Small intestine (tissue), 7 donors: ENCODE results near the gene UCK2. TPM values are rescaled to one million over a fixed set of nuclear protein-coding genes. Genes with fewer than 3 reads are reported as not detected.

ENCODE experiments used
- DNase-seq, 2 donors: peaks; one replicate each; pipeline versions ENCODE4 v3.0.0 to v3.0.0-alpha.2; 2013
- FAIRE-seq: peaks from 2 replicates; lab custom pipeline; 2012; peaks lifted over from hg19 to GRCh38; lab: Jason Lieb, UNC
- H3K27ac ChIP-seq, 3 donors: one replicate each; pipeline ENCODE4 v1.5.1; 2013; ENCODE audit warnings: low read length in 2 of 3, mild to moderate bottlenecking in 2 of 3, control low read depth in 1 of 3, inconsistent platforms in 1 of 3, low read depth in 1 of 3, moderate library complexity in 1 of 3
- H3K27me3 ChIP-seq, 3 donors: one replicate each; pipeline ENCODE4 v1.6.1; 2013; ENCODE audit warnings: low read length in 3 of 3, inconsistent platforms in 1 of 3; ENCODE audit not compliant: control insufficient read depth in 3 of 3, insufficient read depth in 3 of 3
- H3K36me3 ChIP-seq, 3 donors: one replicate each; pipeline ENCODE4 v1.6.1; 2013; ENCODE audit warnings: low read length in 3 of 3, inconsistent platforms in 1 of 3, low read depth in 1 of 3, mild to moderate bottlenecking in 1 of 3, moderate library complexity in 1 of 3; ENCODE audit not compliant: control insufficient read depth in 3 of 3, insufficient read depth in 2 of 3
- H3K4me1 ChIP-seq, 3 donors: one replicate each; pipeline ENCODE4 v1.6.1; 2013; ENCODE audit warnings: low read length in 2 of 3, inconsistent platforms in 1 of 3, low read depth in 1 of 3, mild to moderate bottlenecking in 1 of 3, moderate library complexity in 1 of 3; ENCODE audit not compliant: control insufficient read depth in 3 of 3, insufficient read depth in 2 of 3
- H3K4me3 ChIP-seq, 3 donors: one replicate each; pipeline ENCODE4 v1.5.1; 2013; ENCODE audit warnings: low read length in 3 of 3, control low read depth in 1 of 3, inconsistent platforms in 1 of 3, low read depth in 1 of 3, mild to moderate bottlenecking in 1 of 3, moderate library complexity in 1 of 3
- H3K9me3 ChIP-seq, 2 donors: one replicate each; pipeline ENCODE4 v1.6.1; 2013; ENCODE audit warnings: low read depth in 1 of 2, low read length in 1 of 2; ENCODE audit not compliant: control insufficient read depth in 2 of 2, insufficient read depth in 1 of 2
- WGBS, 3 donors: extraction: QIAGEN DNeasy Blood & Tissue Kit; methylation state at CpG; one replicate each; pipeline ENCODE4 v1.1.7; 2013; 5-methylcytosine and 5-hydroxymethylcytosine counted together
- polyA plus RNA-seq, 4 donors: library from polyadenylated mRNA; stranded (reverse) in 3 of 4; unstranded in 1 of 4; fragments of 200-250 nt in 3 of 4; fragments of 120-200 nt in 1 of 4; gene quantifications; one replicate each; pipeline versions ENCODE4 v1.2.1 to v1.2.3, GENCODE V29; 2013
- donor health status: healthy with polysubstance abuse.
- donor health status: control.
- donor health status: control.
- donor health status: Bipolar disorder and iron deficiency.
- donor health status: healthy.

Gene UCK2
- polyA plus RNA-seq, 4 donors: 22.2 to 37.6 (median 35.5) TPM

DNA sequence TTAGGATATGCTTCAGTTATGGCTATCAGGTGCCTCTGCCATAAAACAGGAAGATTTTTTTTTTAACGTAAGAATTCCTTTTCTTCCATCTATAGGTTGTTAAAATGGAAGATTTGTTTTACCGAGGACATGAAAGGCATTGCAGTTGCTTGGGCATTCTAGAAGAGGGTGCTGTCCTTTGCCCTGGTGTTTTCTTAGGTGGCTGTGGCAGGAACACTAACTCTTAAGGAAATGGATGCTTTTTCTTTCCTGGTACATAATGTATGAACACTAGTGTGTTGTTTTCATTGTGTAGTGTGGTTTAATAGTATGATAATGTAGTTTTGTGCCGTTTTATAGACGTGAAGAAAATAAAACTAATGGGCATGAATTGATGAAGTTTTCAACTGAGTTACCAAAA, 47.2 kb downstream of the UCK2 start:
- FAIRE-seq (no peak), DNase-seq (no peak)
- no peak overlapping the region for H3K4me3 ChIP-seq
- H3K27me3 ChIP-seq: no peaks in the 10 kb centered on the region
- WGBS, 3 donors: 27 to 66% (median 44%) methylated on average over 4 of the region's 4 CpGs
- H3K9me3 ChIP-seq: peaks cover 0 to 7% of the 10 kb centered on the region in 2 donors
- H3K4me1 ChIP-seq: peaks cover 11 to 18% (median 14%) of the 10 kb centered on the region in 3 donors
- H3K36me3 ChIP-seq: no peaks in the 10 kb centered on the region
- no peak overlapping the region for H3K27ac ChIP-seq

DNA sequence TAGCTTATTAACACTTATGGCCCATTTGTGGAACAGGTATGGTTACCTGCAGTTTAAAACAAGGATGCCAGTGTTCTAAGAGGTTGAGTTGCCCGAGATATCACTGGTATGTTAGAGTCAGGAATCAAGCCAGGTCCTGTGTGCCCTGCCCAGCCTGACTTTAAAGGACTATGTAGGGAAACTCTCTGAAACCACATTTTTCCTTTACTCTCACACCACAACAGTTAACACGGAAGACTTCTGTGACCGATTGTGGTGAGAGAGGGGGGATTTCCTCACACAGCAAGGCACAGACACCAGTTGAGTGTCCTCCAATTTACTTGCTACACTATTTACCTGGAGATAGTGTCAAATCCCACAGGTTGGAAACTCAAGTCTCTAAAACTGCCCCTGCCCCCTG, 47.8 kb downstream of the UCK2 start:
- no peaks in the 10 kb centered on the region for H3K27me3 ChIP-seq
- no peak overlapping the region for H3K4me3 ChIP-seq
- no peaks in the 10 kb centered on the region for H3K36me3 ChIP-seq
- WGBS, 3 donors: 19 to 46% (median 35%) methylated on average over 3 of the region's 3 CpGs
- peak overlapping the region in 1 of 3 donors; percentile 43 for H3K27ac ChIP-seq
- H3K4me1 ChIP-seq: peaks cover 11 to 18% (median 14%) of the 10 kb centered on the region in 3 donors
- DNase-seq (no peak), FAIRE-seq (no peak)
- H3K9me3 ChIP-seq: peaks cover 0 to 7% of the 10 kb centered on the region in 2 donors

DNA sequence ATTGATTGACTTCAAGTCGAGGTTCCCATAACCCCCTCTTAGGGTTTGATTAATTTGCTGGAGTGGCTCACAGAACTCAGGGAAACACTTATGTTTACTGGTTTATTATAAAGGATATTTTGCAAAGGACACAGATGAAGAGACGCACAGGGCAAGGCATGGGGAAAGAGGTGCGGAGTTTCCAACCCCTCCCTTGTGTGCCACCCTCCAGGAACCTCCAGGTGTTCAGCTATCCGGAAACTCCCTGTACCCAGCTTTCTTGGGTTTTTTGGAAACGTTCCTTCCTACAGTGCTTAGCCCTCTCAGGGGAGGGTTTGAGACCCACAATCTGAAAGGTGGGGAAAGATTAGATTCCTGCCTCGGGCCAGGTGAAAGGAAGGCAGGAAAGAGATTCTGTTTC, 48.2 kb downstream of the UCK2 start:
- Histone ChIP-seq H3K9me3 (peaks cover 0 to 7% of the 10 kb centered on the region in 2 donors), H3K27ac (peak overlapping the region in 2 of 3 donors; percentile 24 to 43), H3K36me3 (no peaks in the 10 kb centered on the region), H3K4me3 (no peak overlapping the region), H3K4me1 (peaks cover 11 to 18% (median 14%) of the 10 kb centered on the region in 3 donors), H3K27me3 (no peaks in the 10 kb centered on the region)
- DNase-seq (no peak), FAIRE-seq (no peak)
- 7 to 41% (median 23%) methylated on average over 6 of the region's 6 CpGs for WGBS, 3 donors

DNA sequence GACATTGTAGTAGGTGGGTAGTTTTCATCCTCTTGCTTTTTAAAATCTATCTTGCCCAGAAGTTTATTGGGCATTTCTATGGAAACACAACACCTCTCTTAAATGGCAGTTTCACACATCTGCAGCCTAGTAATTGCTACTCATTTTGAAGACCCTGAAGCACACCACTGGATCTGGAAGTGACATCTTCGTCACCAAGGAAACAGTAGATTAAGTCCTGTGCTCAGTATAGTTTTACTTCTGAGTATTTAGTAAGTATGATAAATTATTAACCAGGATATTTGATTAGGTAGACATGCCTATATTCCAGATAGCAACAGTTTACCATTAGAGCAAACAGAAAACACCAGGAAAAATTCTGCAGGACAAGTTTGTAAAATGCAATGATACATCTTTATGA, 48.7 kb downstream of the UCK2 start:
- no peak overlapping the region for H3K4me3 ChIP-seq
- FAIRE-seq (no peak), DNase-seq (peak; percentile 37 to 60)
- no peaks in the 10 kb centered on the region for H3K36me3 ChIP-seq
- no peaks in the 10 kb centered on the region for H3K27me3 ChIP-seq
- peaks cover 9 to 18% (median 11%) of the 10 kb centered on the region in 3 donors for H3K4me1 ChIP-seq
- peaks cover 0 to 7% of the 10 kb centered on the region in 2 donors for H3K9me3 ChIP-seq
- 20 to 66% (median 40%) methylated on average over 1 of the region's 1 CpG for WGBS, 3 donors
- peak overlapping the region in 1 of 3 donors; percentile 43 for H3K27ac ChIP-seq

DNA sequence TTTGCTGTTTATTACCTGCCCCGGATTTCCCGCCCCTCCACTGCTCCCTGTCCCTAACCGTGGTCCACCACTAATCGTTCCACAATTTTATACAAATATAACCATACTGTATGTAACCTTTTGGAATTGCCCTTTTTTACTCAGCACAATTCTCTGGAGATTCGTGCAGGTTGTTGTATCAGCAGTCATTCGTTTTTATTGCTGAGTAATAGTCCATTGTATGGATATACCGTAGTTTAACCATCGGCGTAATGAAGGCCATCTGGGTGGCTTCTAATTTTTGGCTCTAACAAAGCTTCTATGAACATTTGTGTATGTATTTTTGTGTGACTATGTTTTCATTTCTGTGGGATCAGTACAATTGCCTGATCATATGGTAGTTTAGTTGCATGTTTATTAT, 50.0 kb downstream of the UCK2 start:
- no peak overlapping the region for H3K4me3 ChIP-seq
- DNase-seq: no peak
- no peak for FAIRE-seq
- H3K4me1 ChIP-seq: peaks cover 7 to 15% (median 11%) of the 10 kb centered on the region in 3 donors
- 91 to 96% (median 92%) methylated on average over 9 of the region's 9 CpGs for WGBS, 3 donors
- no peaks in the 10 kb centered on the region for H3K36me3 ChIP-seq
- H3K27ac ChIP-seq: no peak overlapping the region
- peaks cover 0 to 7% of the 10 kb centered on the region in 2 donors for H3K9me3 ChIP-seq
- no peaks in the 10 kb centered on the region for H3K27me3 ChIP-seq

DNA sequence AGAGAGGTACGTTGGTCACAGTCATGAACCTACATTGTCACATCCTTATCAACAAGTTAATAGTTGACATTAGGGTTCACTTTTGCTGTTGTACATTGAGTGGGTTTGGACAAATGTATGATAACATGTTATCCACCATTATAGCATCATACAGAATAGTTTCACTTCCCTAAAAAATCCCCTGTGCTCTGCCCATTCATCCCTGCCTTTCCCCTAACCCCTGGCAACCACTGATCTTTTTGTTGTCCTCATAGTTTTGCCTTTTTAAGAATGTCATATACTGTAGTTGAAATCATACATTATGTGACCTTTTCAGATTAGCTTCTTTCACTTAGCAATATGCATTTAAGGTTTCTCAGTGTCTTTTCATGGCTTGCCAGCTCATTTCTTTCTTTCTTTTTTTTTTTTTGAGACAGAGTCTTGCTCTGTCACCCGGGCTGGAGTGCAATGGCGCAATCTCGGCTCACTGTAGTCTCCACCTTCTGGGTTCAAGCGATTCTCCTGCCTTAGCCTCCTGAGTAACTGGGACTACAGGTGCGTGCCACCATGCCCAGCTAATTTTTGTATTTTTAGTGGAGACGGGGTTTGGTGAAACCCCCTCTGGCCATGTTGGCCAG, 50.6 kb downstream of the UCK2 start:
- Histone ChIP-seq H3K27me3 (no peaks in the 10 kb centered on the region), H3K36me3 (no peaks in the 10 kb centered on the region), H3K9me3 (peaks cover 0 to 7% of the 10 kb centered on the region in 2 donors), H3K4me1 (peaks cover 7 to 15% (median 11%) of the 10 kb centered on the region in 3 donors), H3K4me3 (no peak overlapping the region), H3K27ac (no peak overlapping the region)
- no peak for DNase-seq
- FAIRE-seq: no peak
- WGBS, 3 donors: 81 to 89% (median 83%) methylated on average over 7 of the region's 7 CpGs

DNA sequence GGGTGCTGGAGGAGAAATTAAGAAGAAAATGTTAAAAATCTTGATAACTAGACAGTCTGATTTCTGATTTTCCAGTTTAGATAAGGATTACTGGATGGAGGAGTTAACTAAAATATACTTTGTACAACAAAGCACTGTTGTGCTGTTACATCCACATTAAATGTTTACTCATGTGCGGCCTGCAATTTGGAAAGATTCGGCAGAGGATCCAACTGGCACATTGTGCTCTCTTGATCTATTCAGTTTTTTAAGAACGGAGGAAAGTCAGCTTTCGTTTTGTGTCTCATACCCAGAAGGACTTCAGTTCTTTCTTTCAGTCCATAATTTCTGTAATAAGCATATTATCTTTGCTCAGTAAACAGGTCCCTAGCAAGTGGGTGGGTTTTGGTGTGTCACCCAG, 52.5 kb downstream of the UCK2 start:
- peaks cover 10 to 18% (median 15%) of the 10 kb centered on the region in 3 donors for H3K4me1 ChIP-seq
- H3K36me3 ChIP-seq: no peaks in the 10 kb centered on the region
- FAIRE-seq: no peak
- 73 to 91% (median 85%) methylated on average over 4 of the region's 4 CpGs for WGBS, 3 donors
- no peak overlapping the region for H3K4me3 ChIP-seq
- no peak overlapping the region for H3K27ac ChIP-seq
- H3K9me3 ChIP-seq: peaks cover 0 to 5% of the 10 kb centered on the region in 2 donors
- no peak for DNase-seq
- no peaks in the 10 kb centered on the region for H3K27me3 ChIP-seq

DNA sequence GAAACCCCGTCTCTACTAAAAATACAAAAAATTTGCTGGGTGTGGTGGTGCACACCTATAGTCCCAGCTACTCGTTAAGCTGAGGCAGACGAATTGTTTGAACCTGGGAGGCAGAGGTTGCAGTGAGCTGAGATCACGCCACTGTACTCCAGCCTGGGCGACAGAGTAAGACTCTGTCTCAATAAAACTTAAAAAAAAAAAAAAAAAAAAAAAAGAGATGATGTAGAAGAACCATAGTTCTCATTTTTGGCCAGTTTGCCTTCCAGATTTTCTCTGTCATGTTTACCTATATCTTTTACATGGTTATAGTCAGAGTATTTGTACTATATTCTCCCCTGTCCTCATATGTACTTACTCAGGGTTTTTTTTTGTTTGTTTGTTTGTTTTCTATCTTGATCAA, 53.6 kb downstream of the UCK2 start:
- no peak overlapping the region for H3K27ac ChIP-seq
- no peak overlapping the region for H3K4me3 ChIP-seq
- DNase-seq (no peak), FAIRE-seq (no peak)
- peaks cover 8 to 9% (median 8%) of the 10 kb centered on the region in 3 donors for H3K4me1 ChIP-seq
- H3K27me3 ChIP-seq: no peaks in the 10 kb centered on the region
- no peaks in the 10 kb centered on the region for H3K36me3 ChIP-seq
- H3K9me3 ChIP-seq: peaks cover 0 to 5% of the 10 kb centered on the region in 2 donors
- WGBS, 3 donors: 86 to 95% (median 94%) methylated on average over 5 of the region's 5 CpGs
